CD8-positive, alpha-beta memory T cell (primary cell): ENCODE data around the gene CFAP97D1. TPM values are rescaled to one million over a fixed set of nuclear protein-coding genes. Genes with fewer than 3 reads are reported as not detected.

Source experiments
- CTCF ChIA-PET: fragments of 350-600 bp; sonication (Branson Sonifier 250); formaldehyde crosslinking; loops from one replicate; lab custom pipeline; 2021; ENCODE audit warnings: antibody characterized with exemption; lab: Charles Lee
- POLR2A ChIA-PET: fragments of 350-600 bp; sonication (Branson Sonifier 250); formaldehyde crosslinking; loops from one replicate; lab custom pipeline; 2021; ENCODE audit warnings: antibody characterized with exemption; lab: Charles Lee
- DNase-seq, 5 donors: peaks; one replicate each; pipeline versions ENCODE4 v3.0.0 to v3.0.0-alpha.2; 2020 to 2022; ENCODE audit warnings: mixed read lengths in 1 of 5
- H3K27ac ChIP-seq: one replicate; pipeline ENCODE4 v1.7.0; 2013; ENCODE audit warnings: low read depth, mild to moderate bottlenecking, low read length, moderate library complexity
- H3K27me3 ChIP-seq: 2 replicates; pipeline ENCODE4 v1.7.0; 2013; ENCODE audit warnings: low read length, mild to moderate bottlenecking; ENCODE audit not compliant: insufficient read depth, poor library complexity, severe bottlenecking
- H3K36me3 ChIP-seq: 2 replicates; pipeline ENCODE4 v1.7.0; 2013; ENCODE audit warnings: mild to moderate bottlenecking, low read length, moderate library complexity; ENCODE audit not compliant: insufficient read depth
- H3K4me1 ChIP-seq: 2 replicates; pipeline ENCODE4 v1.7.0; 2013; ENCODE audit warnings: mild to moderate bottlenecking, low read length, moderate library complexity; ENCODE audit not compliant: insufficient read depth
- H3K4me3 ChIP-seq: 2 replicates; pipeline ENCODE4 v1.7.0; 2013; ENCODE audit warnings: mild to moderate bottlenecking, low read length
- H3K9me3 ChIP-seq: 2 replicates; pipeline ENCODE4 v1.7.0; 2013; ENCODE audit warnings: mild to moderate bottlenecking, low read length
- H3K27ac Mint-ChIP-seq, 8 donors: one replicate each; pipeline ENCODE4 v1.8.0; 2020 to 2021; ENCODE audit warnings: mixed read lengths in 8 of 8, mild to moderate bottlenecking in 6 of 8, inconsistent platforms in 3 of 8, moderate library complexity in 3 of 8
- H3K27me3 Mint-ChIP-seq, 2 donors: one replicate each; pipeline ENCODE4 v1.8.0; 2020 to 2021; ENCODE audit warnings: mixed read lengths in 2 of 2, mild to moderate bottlenecking in 1 of 2, moderate library complexity in 1 of 2
- H3K36me3 Mint-ChIP-seq, 3 donors: one replicate each; pipeline ENCODE4 v1.8.0; 2020 to 2021; ENCODE audit warnings: mixed read lengths in 3 of 3, inconsistent platforms in 1 of 3, mild to moderate bottlenecking in 1 of 3
- H3K4me1 Mint-ChIP-seq, 3 donors: one replicate each; pipeline ENCODE4 v1.8.0; 2020 to 2021; ENCODE audit warnings: mixed read lengths in 3 of 3, inconsistent platforms in 1 of 3, mild to moderate bottlenecking in 1 of 3
- H3K4me3 Mint-ChIP-seq, 7 donors: one replicate each; pipeline ENCODE4 v1.8.0; 2020 to 2021; ENCODE audit warnings: mixed read lengths in 7 of 7, mild to moderate bottlenecking in 6 of 7, moderate library complexity in 4 of 7, inconsistent platforms in 2 of 7
- H3K9me3 Mint-ChIP-seq, 5 donors: one replicate each; pipeline ENCODE4 v1.8.0; 2020 to 2022; ENCODE audit warnings: mixed read lengths in 5 of 5, mild to moderate bottlenecking in 3 of 5, moderate library complexity in 2 of 5, inconsistent platforms in 1 of 5
- polyA plus RNA-seq: library from polyadenylated mRNA; unstranded; fragments of 300-500 nt; fragmentation: Illumina TruSeq; gene quantifications from one replicate; pipeline ENCODE4 v1.2.3, GENCODE V29; 2021
- total RNA-seq, 2 experiments: library from RNA; stranded (reverse); gene quantifications; one replicate each; pipeline ENCODE4 v1.2.3, GENCODE V29; 2021

The CFAP97D1 gene
- total and polyA plus RNA-seq, 3 experiments from 2014 or later: not detected

GRCh38 chr17:43768943-43769342, 11.3 kb upstream of the CFAP97D1 start:
- Mint-ChIP-seq H3K36me3 (peaks cover 3 to 42% (median 19%) of the 10 kb centered on the region in 3 donors), H3K4me3 (no peak overlapping the region), H3K4me1 (peaks cover 0 to 12% (median 0%) of the 10 kb centered on the region in 3 donors), H3K27ac (no peak overlapping the region), H3K27me3 (peaks cover 0 to under 1% of the 10 kb centered on the region in 2 donors), H3K9me3 (no peaks in the 10 kb centered on the region)
- Histone ChIP-seq H3K4me1 (no peaks in the 10 kb centered on the region), H3K27me3 (no peaks in the 10 kb centered on the region), H3K27ac (no peak overlapping the region), H3K4me3 (no peak overlapping the region), H3K36me3 (no peaks in the 10 kb centered on the region), H3K9me3 (no peaks in the 10 kb centered on the region)
- no peak for DNase-seq
- ChIA-PET POLR2A (no interaction called here), CTCF (interaction anchor here (1.7 to 2.1 kb wide), 2 partner anchors 8 to 74 kb away, joined by 4 to 7 read pairs; no protein-coding TSS in a partner anchor)

- POLR2A ChIA-PET: no interaction called here
- CTCF ChIA-PET: interaction anchor here (0.6 to 2.1 kb wide), 3 partner anchors 9 to 84 kb away, joined by 3 to 7 read pairs (median 4); no protein-coding TSS in a partner anchor
- peaks cover 3 to 45% (median 19%) of the 10 kb centered on the region in 3 donors for H3K36me3 Mint-ChIP-seq
- no peak for DNase-seq
- H3K27me3 ChIP-seq: no peaks in the 10 kb centered on the region
- H3K4me3 Mint-ChIP-seq: no peak overlapping the region
- no peaks in the 10 kb centered on the region for H3K27me3 Mint-ChIP-seq
- H3K36me3 ChIP-seq: no peaks in the 10 kb centered on the region
- peaks cover 0 to 12% (median 0%) of the 10 kb centered on the region in 3 donors for H3K4me1 Mint-ChIP-seq
- no peaks in the 10 kb centered on the region for H3K9me3 ChIP-seq
- H3K4me1 ChIP-seq: no peaks in the 10 kb centered on the region
- H3K4me3 ChIP-seq: no peak overlapping the region
- no peak overlapping the region for H3K27ac ChIP-seq
- H3K9me3 Mint-ChIP-seq: no peaks in the 10 kb centered on the region
- H3K27ac Mint-ChIP-seq: peak overlapping the region in 1 of 8 donors; percentile 29
Observed at GRCh38 chr17:43769426-43769825, 10.8 kb upstream of the CFAP97D1 start.

- Mint-ChIP-seq H3K27me3 (no peaks in the 10 kb centered on the region), H3K4me1 (peaks cover 0 to 12% (median 0%) of the 10 kb centered on the region in 3 donors), H3K36me3 (peaks cover 3 to 48% (median 19%) of the 10 kb centered on the region in 3 donors), H3K9me3 (no peaks in the 10 kb centered on the region), H3K27ac (peak overlapping the region in 1 of 8 donors; percentile 29), H3K4me3 (no peak overlapping the region)
- H3K27ac ChIP-seq: no peak overlapping the region
- CTCF ChIA-PET: interaction anchor here (0.6 to 2.1 kb wide), 3 partner anchors 9 to 84 kb away, joined by 3 to 7 read pairs (median 4); no protein-coding TSS in a partner anchor
- H3K9me3 ChIP-seq: no peaks in the 10 kb centered on the region
- POLR2A ChIA-PET: no interaction called here
- DNase-seq: no peak
- H3K36me3 ChIP-seq: no peaks in the 10 kb centered on the region
- no peaks in the 10 kb centered on the region for H3K27me3 ChIP-seq
- H3K4me1 ChIP-seq: no peaks in the 10 kb centered on the region
- no peak overlapping the region for H3K4me3 ChIP-seq
Observed at GRCh38 chr17:43769859-43770258, 10.4 kb upstream of the CFAP97D1 start.

- H3K27ac ChIP-seq: no peak overlapping the region
- peaks cover 3 to 50% (median 19%) of the 10 kb centered on the region in 3 donors for H3K36me3 Mint-ChIP-seq
- H3K27me3 ChIP-seq: no peaks in the 10 kb centered on the region
- H3K9me3 Mint-ChIP-seq: no peaks in the 10 kb centered on the region
- H3K27ac Mint-ChIP-seq: no peak overlapping the region
- no peak overlapping the region for H3K4me3 Mint-ChIP-seq
- H3K36me3 ChIP-seq: no peaks in the 10 kb centered on the region
- H3K4me1 Mint-ChIP-seq: peaks cover 0 to 14% (median 0%) of the 10 kb centered on the region in 3 donors
- H3K4me3 ChIP-seq: no peak overlapping the region
- DNase-seq: no peak
- CTCF ChIA-PET: no interaction called here
- no peaks in the 10 kb centered on the region for H3K4me1 ChIP-seq
- no peaks in the 10 kb centered on the region for H3K9me3 ChIP-seq
- POLR2A ChIA-PET: no interaction called here
- H3K27me3 Mint-ChIP-seq: no peaks in the 10 kb centered on the region
Observed at GRCh38 chr17:43770957-43771356, 9.3 kb upstream of the CFAP97D1 start.

GRCh38 chr17:43771463-43771862, 8.8 kb upstream of the CFAP97D1 start:
- Histone ChIP-seq H3K27ac (no peak overlapping the region), H3K4me1 (no peaks in the 10 kb centered on the region), H3K27me3 (no peaks in the 10 kb centered on the region), H3K4me3 (no peak overlapping the region), H3K9me3 (no peaks in the 10 kb centered on the region), H3K36me3 (no peaks in the 10 kb centered on the region)
- no peak overlapping the region for H3K4me3 Mint-ChIP-seq
- POLR2A ChIA-PET: no interaction called here
- H3K4me1 Mint-ChIP-seq: peaks cover 0 to 14% (median 0%) of the 10 kb centered on the region in 3 donors
- H3K27me3 Mint-ChIP-seq: no peaks in the 10 kb centered on the region
- no peak overlapping the region for H3K27ac Mint-ChIP-seq
- no peaks in the 10 kb centered on the region for H3K9me3 Mint-ChIP-seq
- peaks cover 3 to 50% (median 18%) of the 10 kb centered on the region in 3 donors for H3K36me3 Mint-ChIP-seq
- CTCF ChIA-PET: interaction anchor here (1.1 kb wide), 1 partner anchor 77 kb away, joined by 4 read pairs; no protein-coding TSS in a partner anchor
- DNase-seq: no peak

GRCh38 chr17:43772877-43773648, 7.2 kb upstream of the CFAP97D1 start:
- no peaks in the 10 kb centered on the region for H3K27me3 ChIP-seq
- POLR2A ChIA-PET: no interaction called here

GRCh38 chr17:43774304-43775250, 5.7 kb upstream of the CFAP97D1 start:
- Histone ChIP-seq H3K4me1 (peaks cover 5% of the 10 kb centered on the region), H3K9me3 (no peaks in the 10 kb centered on the region), H3K4me3 (no peak overlapping the region), H3K27ac (no peak overlapping the region), H3K36me3 (no peaks in the 10 kb centered on the region), H3K27me3 (no peaks in the 10 kb centered on the region)
- Mint-ChIP-seq H3K9me3 (no peaks in the 10 kb centered on the region), H3K27ac (peak overlapping the region in 2 of 8 donors; percentile 64 to 78), H3K4me3 (peak overlapping the region in 2 of 7 donors; percentile 72 to 80), H3K27me3 (no peaks in the 10 kb centered on the region), H3K4me1 (peaks cover 5 to 21% (median 12%) of the 10 kb centered on the region in 3 donors), H3K36me3 (peaks cover 1 to 39% (median 16%) of the 10 kb centered on the region in 3 donors)
- POLR2A ChIA-PET: interaction anchor here (0.6 kb wide), 1 partner anchor 61 kb away, joined by 3 read pairs; no protein-coding TSS in a partner anchor
- no peak for DNase-seq
- CTCF ChIA-PET: interaction anchor here (1.6 kb wide), 1 partner anchor 8 kb away, joined by 6 read pairs; no protein-coding TSS in a partner anchor

More at GRCh38 chr17:43772877-43773648, 7.2 kb upstream of the CFAP97D1 start:
- Mint-ChIP-seq H3K27me3 (no peaks in the 10 kb centered on the region), H3K4me3 (peak overlapping the region in 3 of 7 donors; percentile 25 to 60 (median 44)), H3K27ac (peak overlapping the region in 3 of 8 donors; percentile 47 to 68 (median 64)), H3K4me1 (peaks cover 0 to 16% (median 6%) of the 10 kb centered on the region in 3 donors), H3K9me3 (no peaks in the 10 kb centered on the region), H3K36me3 (peaks cover 3 to 50% (median 18%) of the 10 kb centered on the region in 3 donors)
- CTCF ChIA-PET: no interaction called here
- H3K4me1 ChIP-seq: no peaks in the 10 kb centered on the region
- no peaks in the 10 kb centered on the region for H3K9me3 ChIP-seq
- no peak overlapping the region for H3K4me3 ChIP-seq
- DNase-seq: peak in 1 of 5 donors; percentile 11
- H3K36me3 ChIP-seq: no peaks in the 10 kb centered on the region
- H3K27ac ChIP-seq: no peak overlapping the region
